Glutamatergic neuron (in vitro differentiated cells): ENCODE measurements around the gene ADISSP. TPM values are rescaled to one million over a fixed set of nuclear protein-coding genes. Genes with fewer than 3 reads are reported as not detected.
A peak's percentile ranks its signal among the peaks of the same experiment; 100 is the strongest.

Experiments used
- DNase-seq: peaks from one replicate; pipeline ENCODE4 v3.0.0; 2022
- H3K27ac Mint-ChIP-seq: one replicate; pipeline ENCODE4 v1.8.0; 2020; ENCODE audit warnings: mild to moderate bottlenecking, mixed read lengths, inconsistent platforms; ENCODE audit not compliant: unreplicated experiment
- H3K27me3 Mint-ChIP-seq: one replicate; pipeline ENCODE4 v1.8.0; 2020; ENCODE audit warnings: mild to moderate bottlenecking, moderate library complexity, mixed read lengths, inconsistent platforms; ENCODE audit not compliant: unreplicated experiment
- H3K36me3 Mint-ChIP-seq: one replicate; pipeline ENCODE4 v1.8.0; 2020; ENCODE audit warnings: mild to moderate bottlenecking, mixed read lengths, inconsistent platforms; ENCODE audit not compliant: unreplicated experiment
- H3K4me1 Mint-ChIP-seq: one replicate; pipeline ENCODE4 v1.8.0; 2020; ENCODE audit warnings: mild to moderate bottlenecking, low read depth, mixed read lengths, inconsistent platforms; ENCODE audit not compliant: unreplicated experiment
- H3K4me3 Mint-ChIP-seq: one replicate; pipeline ENCODE4 v1.8.0; 2020; ENCODE audit warnings: mild to moderate bottlenecking, mixed read lengths, inconsistent platforms; ENCODE audit not compliant: unreplicated experiment
- H3K9me3 Mint-ChIP-seq: one replicate; pipeline ENCODE4 v1.8.0; 2020; ENCODE audit warnings: mild to moderate bottlenecking, moderate library complexity, mixed read lengths, inconsistent platforms; ENCODE audit not compliant: unreplicated experiment
- total RNA-seq: library from RNA; stranded (reverse); fragmentation: NEBNext Ultra II Directional; extraction: Animal tissue kit (Norgen Biotek cat#: 25700); gene quantifications from one replicate; pipeline ENCODE4 v1.2.1, GENCODE V29; 2021; ENCODE audit not compliant: unreplicated experiment
- TF ChIP-seq, protein P1 (sequence below): fragments of 200-600 bp; sonication (generic); IDR thresholded peaks from one replicate; pipeline ENCODE4 v1.5.0; 2021; ENCODE audit not compliant: partially characterized antibody, unreplicated experiment

Gene ADISSP
- total RNA-seq, 1 donor from 2014 or later = 54.6 TPM

- TF ChIP-seq, protein P1, sequence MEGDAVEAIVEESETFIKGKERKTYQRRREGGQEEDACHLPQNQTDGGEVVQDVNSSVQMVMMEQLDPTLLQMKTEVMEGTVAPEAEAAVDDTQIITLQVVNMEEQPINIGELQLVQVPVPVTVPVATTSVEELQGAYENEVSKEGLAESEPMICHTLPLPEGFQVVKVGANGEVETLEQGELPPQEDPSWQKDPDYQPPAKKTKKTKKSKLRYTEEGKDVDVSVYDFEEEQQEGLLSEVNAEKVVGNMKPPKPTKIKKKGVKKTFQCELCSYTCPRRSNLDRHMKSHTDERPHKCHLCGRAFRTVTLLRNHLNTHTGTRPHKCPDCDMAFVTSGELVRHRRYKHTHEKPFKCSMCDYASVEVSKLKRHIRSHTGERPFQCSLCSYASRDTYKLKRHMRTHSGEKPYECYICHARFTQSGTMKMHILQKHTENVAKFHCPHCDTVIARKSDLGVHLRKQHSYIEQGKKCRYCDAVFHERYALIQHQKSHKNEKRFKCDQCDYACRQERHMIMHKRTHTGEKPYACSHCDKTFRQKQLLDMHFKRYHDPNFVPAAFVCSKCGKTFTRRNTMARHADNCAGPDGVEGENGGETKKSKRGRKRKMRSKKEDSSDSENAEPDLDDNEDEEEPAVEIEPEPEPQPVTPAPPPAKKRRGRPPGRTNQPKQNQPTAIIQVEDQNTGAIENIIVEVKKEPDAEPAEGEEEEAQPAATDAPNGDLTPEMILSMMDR = no peak
- DNase-seq = no peak
- Mint-ChIP-seq H3K36me3 (no peaks in the 10 kb centered on the region), H3K27me3 (peaks cover 1% of the 10 kb centered on the region), H3K9me3 (peaks cover 4% of the 10 kb centered on the region), H3K4me1 (peaks cover 25% of the 10 kb centered on the region), H3K27ac (no peak overlapping the region), H3K4me3 (peak overlapping the region; percentile 88)
Observed at GRCh38 chr20:3766422-3767109, 987 bp downstream of the ADISSP start.

DNA sequence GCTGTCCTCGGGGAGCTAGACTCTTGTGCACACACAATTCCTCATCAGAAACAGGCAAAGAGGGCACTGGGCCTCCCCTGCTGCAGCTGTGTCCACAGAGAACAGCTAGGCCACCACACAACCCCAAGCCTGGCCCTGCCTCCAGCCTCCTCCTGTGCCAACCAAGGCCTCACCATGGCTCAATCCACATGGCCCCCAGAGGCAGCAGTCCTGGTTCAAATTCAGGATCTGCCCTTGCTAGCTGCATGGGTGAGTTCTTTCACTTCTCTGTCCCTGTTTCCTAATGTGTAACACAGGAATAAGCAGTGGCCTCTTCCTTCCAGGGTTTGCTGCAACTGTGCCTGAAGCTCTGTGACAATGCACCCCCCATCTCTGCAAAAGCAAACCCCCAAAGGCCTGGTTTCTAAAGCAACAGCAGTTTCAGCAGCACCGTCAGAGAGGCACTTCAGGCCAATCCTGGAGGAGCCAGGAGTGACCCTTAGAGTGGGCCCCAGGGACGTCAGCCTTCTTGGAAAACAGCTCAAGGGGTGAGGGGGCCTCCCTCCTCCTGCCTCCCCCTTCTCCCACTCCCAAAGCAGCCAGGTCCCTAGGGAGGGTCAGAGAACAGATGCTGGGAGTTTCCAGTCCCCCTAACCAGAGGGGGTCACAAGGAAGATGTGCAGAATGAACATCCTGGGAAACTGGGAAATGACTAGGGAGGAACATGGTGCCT lies 2.2 kb downstream of the ADISSP start:
- DNase-seq = no peak
- TF ChIP-seq, protein P1 = no peak
- Mint-ChIP-seq H3K9me3 (peaks cover 4% of the 10 kb centered on the region), H3K27me3 (peaks cover 3% of the 10 kb centered on the region), H3K27ac (no peak overlapping the region), H3K4me1 (peaks cover 28% of the 10 kb centered on the region), H3K36me3 (no peaks in the 10 kb centered on the region), H3K4me3 (peak overlapping the region; percentile 88)

DNA sequence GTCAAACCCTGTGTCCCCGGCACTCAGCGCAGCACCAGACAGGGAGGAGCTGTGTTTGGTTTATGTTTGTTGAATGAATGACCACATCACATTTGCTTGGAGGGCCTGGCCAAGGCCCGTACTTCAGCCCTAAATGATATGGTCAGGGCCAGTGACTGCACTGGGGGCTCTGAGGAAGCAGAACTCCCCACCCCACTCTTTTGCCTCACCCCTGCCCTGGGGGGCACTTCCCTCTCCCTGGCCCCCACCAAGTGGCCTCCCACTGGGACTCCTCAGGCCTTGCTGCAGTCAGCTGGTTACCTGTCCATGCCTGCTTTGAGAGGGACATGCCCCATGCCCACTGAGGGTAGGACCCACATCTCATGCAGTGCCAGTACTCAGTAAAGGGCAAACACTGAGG lies 2.9 kb downstream of the ADISSP start:
- no peak for DNase-seq
- Mint-ChIP-seq H3K4me1 (peaks cover 28% of the 10 kb centered on the region), H3K27me3 (peaks cover 3% of the 10 kb centered on the region), H3K9me3 (peaks cover 5% of the 10 kb centered on the region), H3K36me3 (no peaks in the 10 kb centered on the region), H3K4me3 (peak overlapping the region; percentile 46), H3K27ac (peak overlapping the region; percentile 24)
- TF ChIP-seq, protein P1 = no peak

- Mint-ChIP-seq H3K4me3 (peak overlapping the region; percentile 46), H3K27ac (peak overlapping the region; percentile 24), H3K27me3 (peaks cover 3% of the 10 kb centered on the region), H3K36me3 (no peaks in the 10 kb centered on the region), H3K4me1 (peaks cover 26% of the 10 kb centered on the region), H3K9me3 (peaks cover 3% of the 10 kb centered on the region)
- TF ChIP-seq, protein P1 = no peak
- no peak for DNase-seq
Observed at GRCh38 chr20:3763671-3764601, 3.6 kb downstream of the ADISSP start.
